Activated CD8-positive, alpha-beta memory T cell treated with anti-CD3 and anti-CD28 coated beads, Interleukin-2, amount 50 U/mL, for 1 hour (primary cell): ENCODE data around the gene TOX2.

Experiments
- DNase-seq: peaks from one replicate; pipeline ENCODE4 v3.0.0-alpha.2; 2020; ENCODE audit errors: extremely low read depth

The TOX2 gene

GRCh38 chr20:43996240-43996930 is 81.7 kb downstream of the TOX2 start:
- no peak for DNase-seq

GRCh38 chr20:43999848-44000247 is 85.2 kb downstream of the TOX2 start:
- DNase-seq: no peak

- DNase-seq: no peak
These were observed 87.3 kb downstream of the TOX2 start for GRCh38 chr20:44001667-44002596.

GRCh38 chr20:44002861-44003260 is 88.2 kb downstream of the TOX2 start:
- DNase-seq: no peak

GRCh38 chr20:44003609-44004008 is 89.0 kb downstream of the TOX2 start:
- no peak for DNase-seq

GRCh38 chr20:44004306-44004915 is 89.8 kb downstream of the TOX2 start:
- DNase-seq: no peak

- no peak for DNase-seq
These were observed 91.0 kb downstream of the TOX2 start for GRCh38 chr20:44005661-44006060.

GRCh38 chr20:44006126-44006525 is 91.5 kb downstream of the TOX2 start:
- no peak for DNase-seq

GRCh38 chr20:44006578-44006977 is 91.9 kb downstream of the TOX2 start:
- no peak for DNase-seq

GRCh38 chr20:44008806-44009678 is 94.4 kb downstream of the TOX2 start:
- no peak for DNase-seq

GRCh38 chr20:44009679-44009992 is 95.0 kb downstream of the TOX2 start:
- DNase-seq: no peak

- no peak for DNase-seq
These were observed 95.6 kb downstream of the TOX2 start for GRCh38 chr20:44010162-44010704.

GRCh38 chr20:44011251-44011940 is 96.7 kb downstream of the TOX2 start:
- no peak for DNase-seq

- DNase-seq: no peak
These were observed 98.0 kb downstream of the TOX2 start for GRCh38 chr20:44012466-44013226.

GRCh38 chr20:44014807-44015732 is 100.4 kb downstream of the TOX2 start:
- DNase-seq: no peak

GRCh38 chr20:44015733-44016103 is 101.1 kb downstream of the TOX2 start:
- DNase-seq: no peak

- no peak for DNase-seq
These were observed 101.9 kb downstream of the TOX2 start for GRCh38 chr20:44016525-44016924.

GRCh38 chr20:44017211-44017610 is 102.6 kb downstream of the TOX2 start:
- no peak for DNase-seq

GRCh38 chr20:44017905-44018258 is 103.2 kb downstream of the TOX2 start:
- no peak for DNase-seq
